NB4 (cell line): ENCODE data around the gene RCVRN.

Experiments used
- POLR2A ChIP-seq: IDR thresholded peaks from 2 replicates; pipeline ENCODE4 v1.6.1; 2011; ENCODE audit warnings: mild to moderate bottlenecking; ENCODE audit not compliant: insufficient read length; ENCODE audit errors: extremely low read depth
- TF ChIP-seq, protein P1 (sequence below): IDR thresholded peaks from one replicate; pipeline ENCODE4 v1.5.1; 2012; ENCODE audit warnings: low read depth, low read length

- TF ChIP-seq, protein P1, sequence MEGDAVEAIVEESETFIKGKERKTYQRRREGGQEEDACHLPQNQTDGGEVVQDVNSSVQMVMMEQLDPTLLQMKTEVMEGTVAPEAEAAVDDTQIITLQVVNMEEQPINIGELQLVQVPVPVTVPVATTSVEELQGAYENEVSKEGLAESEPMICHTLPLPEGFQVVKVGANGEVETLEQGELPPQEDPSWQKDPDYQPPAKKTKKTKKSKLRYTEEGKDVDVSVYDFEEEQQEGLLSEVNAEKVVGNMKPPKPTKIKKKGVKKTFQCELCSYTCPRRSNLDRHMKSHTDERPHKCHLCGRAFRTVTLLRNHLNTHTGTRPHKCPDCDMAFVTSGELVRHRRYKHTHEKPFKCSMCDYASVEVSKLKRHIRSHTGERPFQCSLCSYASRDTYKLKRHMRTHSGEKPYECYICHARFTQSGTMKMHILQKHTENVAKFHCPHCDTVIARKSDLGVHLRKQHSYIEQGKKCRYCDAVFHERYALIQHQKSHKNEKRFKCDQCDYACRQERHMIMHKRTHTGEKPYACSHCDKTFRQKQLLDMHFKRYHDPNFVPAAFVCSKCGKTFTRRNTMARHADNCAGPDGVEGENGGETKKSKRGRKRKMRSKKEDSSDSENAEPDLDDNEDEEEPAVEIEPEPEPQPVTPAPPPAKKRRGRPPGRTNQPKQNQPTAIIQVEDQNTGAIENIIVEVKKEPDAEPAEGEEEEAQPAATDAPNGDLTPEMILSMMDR = no peak
- no peak for TF ChIP-seq POLR2A
These were observed 36.5 kb downstream of the RCVRN start for GRCh38 chr17:9868552-9868951.
